ENCODE data around the gene RBM4. TPM values are rescaled to one million over a fixed set of nuclear protein-coding genes. Genes with fewer than 3 reads are reported as not detected.

The RBM4 gene
- total RNA-seq, 2 donors from 2014 or later = 105 to 137 TPM

DNA sequence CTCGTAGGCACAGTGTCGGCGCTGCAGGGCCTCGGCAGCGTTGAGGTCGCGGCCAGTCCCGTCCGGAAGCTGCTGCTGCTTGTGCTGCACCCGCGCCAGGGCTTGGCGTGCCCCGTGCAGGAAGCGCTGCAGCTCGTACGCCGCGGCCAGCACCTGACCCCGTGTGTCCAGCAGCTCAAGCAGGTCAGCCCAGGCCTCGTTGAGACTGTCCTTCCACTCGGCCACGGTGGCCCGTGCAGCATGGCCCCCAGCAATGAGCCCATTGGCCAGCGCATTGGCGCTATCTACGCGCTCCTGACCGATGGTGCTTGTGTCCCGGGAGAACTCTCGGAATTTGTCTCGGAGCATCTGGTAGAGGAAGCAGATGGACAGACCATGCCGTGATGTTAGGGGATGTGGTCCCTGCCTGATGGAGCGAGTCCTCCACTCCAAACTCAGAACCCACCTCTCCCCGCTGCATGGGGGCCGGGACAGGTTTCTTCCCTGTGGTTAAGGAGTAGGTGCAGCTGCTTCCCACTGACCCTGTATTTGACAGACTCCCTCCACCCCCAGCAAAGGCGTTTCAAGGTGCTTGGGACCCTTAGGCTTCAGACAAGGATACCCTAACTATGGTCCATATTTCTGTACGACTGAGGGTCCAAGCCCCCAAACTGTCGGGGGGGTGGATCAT is 52.9 kb downstream of the RBM4 start:
- WGBS = 92% methylated on average over 31 of the region's 38 CpGs
- no peaks in the 10 kb centered on the region for H3K27me3 ChIP-seq (replicated peaks; ENCODE audit: insufficient read depth)
- peaks cover 4% of the 10 kb centered on the region for H3K4me1 ChIP-seq (replicated peaks)
- H3K27ac ChIP-seq = no peak overlapping the region
- intact Hi-C loops (cut with DNase I) = no loop called here
- no peak for DNase-seq (ENCODE audit: low spot score)
- no peak overlapping the region for H3K4me3 ChIP-seq
- peaks cover 5 to 14% of the 10 kb centered on the region in 2 donors for H3K36me3 ChIP-seq
- no peaks in the 10 kb centered on the region for H3K9me3 ChIP-seq
- no peak for TF ChIP-seq POLR2AphosphoS5 (IDR thresholded peaks at IDR 0.05)
- TF ChIP-seq, protein P1, sequence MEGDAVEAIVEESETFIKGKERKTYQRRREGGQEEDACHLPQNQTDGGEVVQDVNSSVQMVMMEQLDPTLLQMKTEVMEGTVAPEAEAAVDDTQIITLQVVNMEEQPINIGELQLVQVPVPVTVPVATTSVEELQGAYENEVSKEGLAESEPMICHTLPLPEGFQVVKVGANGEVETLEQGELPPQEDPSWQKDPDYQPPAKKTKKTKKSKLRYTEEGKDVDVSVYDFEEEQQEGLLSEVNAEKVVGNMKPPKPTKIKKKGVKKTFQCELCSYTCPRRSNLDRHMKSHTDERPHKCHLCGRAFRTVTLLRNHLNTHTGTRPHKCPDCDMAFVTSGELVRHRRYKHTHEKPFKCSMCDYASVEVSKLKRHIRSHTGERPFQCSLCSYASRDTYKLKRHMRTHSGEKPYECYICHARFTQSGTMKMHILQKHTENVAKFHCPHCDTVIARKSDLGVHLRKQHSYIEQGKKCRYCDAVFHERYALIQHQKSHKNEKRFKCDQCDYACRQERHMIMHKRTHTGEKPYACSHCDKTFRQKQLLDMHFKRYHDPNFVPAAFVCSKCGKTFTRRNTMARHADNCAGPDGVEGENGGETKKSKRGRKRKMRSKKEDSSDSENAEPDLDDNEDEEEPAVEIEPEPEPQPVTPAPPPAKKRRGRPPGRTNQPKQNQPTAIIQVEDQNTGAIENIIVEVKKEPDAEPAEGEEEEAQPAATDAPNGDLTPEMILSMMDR (IDR thresholded peaks at IDR 0.05) = no peak
- no peak for TF ChIP-seq POLR2A (IDR thresholded peaks at IDR 0.05)

DNA sequence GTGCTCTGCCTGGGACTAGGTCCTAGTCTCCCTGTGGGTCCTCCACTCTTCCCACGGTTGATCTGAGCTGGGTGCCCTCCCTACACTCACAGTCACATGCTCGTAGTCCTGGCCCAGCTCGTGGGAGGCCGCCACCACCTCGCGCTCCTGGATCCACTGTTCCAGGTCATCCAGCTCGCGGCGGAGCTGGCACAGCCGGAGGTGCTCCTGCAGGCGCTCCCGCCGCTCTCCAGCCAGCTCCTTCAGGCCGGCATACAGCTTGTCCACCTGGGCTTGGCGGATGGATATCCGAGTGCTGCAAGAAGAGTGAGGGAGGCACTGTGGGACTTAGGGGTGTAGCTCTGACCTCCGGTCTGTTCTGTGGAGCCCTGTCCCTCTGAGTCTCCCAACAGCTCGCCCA is 53.9 kb downstream of the RBM4 start:
- Histone ChIP-seq H3K9me3 (no peaks in the 10 kb centered on the region), H3K4me3 (no peak overlapping the region), H3K4me1 (replicated peaks) (peaks cover 3% of the 10 kb centered on the region), H3K27ac (no peak overlapping the region), H3K27me3 (replicated peaks; ENCODE audit: insufficient read depth) (no peaks in the 10 kb centered on the region), H3K36me3 (peaks cover 5 to 14% of the 10 kb centered on the region in 2 donors)
- intact Hi-C loops (cut with DNase I) = no loop called here
- DNase-seq (ENCODE audit: low spot score) = no peak
- TF ChIP-seq POLR2A (IDR thresholded peaks at IDR 0.05) (no peak), POLR2AphosphoS5 (IDR thresholded peaks at IDR 0.05) (no peak)
- TF ChIP-seq, protein P1 (IDR thresholded peaks at IDR 0.05) = no peak
- 94% methylated on average over 18 of the region's 18 CpGs for WGBS

DNA sequence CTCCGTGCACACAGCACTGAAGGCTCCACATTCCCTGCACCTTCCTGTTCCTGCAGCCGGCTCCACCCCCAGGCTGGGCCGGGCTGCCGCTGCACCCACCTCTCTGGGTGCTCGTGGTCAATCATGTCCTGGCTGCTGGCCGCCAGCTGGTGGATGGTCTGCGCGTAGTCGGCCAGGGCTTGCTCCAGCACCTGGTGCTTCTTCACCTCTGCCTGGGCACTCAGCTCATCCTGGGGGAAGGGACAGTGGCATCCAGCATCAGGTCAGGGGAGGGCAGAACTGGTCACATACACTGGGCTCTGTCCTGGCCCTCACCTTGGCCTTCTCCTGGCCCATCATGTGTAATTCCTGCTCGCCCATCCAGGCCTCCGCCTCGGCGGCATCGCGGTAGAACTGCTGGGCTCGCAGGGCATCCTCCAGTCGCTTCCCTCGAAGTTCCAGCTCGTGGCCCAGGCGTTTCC is 54.4 kb downstream of the RBM4 start:
- intact Hi-C loops (cut with DNase I) = no loop called here
- no peak for DNase-seq (ENCODE audit: low spot score)
- WGBS = 91% methylated on average over 20 of the region's 20 CpGs

DNA sequence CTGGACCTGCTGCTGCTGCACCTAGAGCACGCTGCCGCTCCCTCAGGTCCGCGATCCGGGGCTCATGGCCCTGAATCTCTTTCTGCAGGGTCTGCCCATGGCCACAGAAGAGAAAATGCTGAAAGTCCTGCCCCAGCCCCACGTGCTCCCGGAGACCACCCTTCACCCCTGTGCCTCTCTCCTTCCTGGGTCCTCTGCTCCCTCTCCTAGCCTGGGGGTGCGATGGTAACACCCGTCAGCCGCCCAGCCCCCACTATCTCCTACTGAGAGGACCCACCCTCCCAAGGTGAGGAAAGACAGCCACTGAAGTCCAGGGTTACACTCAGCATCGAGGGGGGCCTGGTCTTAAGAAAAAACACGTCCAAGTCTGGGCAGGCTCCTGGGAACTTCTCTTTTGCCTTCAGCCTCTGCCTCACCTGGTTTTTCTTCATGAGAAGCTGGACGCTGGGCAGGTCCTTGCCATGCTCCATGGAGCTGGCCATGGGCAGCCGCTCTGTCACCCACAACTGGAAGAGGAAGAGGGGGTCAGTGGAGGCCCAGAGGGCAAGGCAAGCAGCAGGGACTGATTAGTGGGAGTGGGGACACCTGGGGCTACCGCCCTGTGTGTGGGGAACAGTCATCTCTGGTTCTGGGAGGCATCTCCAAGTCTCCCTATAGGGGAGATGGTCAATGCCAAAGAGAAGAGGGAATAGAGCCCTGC is 55.0 kb downstream of the RBM4 start:
- intact Hi-C loops (cut with DNase I) = loop anchor here (1.0 kb wide), 1 partner anchor 141 kb away; no protein-coding TSS in a partner anchor
- no peaks in the 10 kb centered on the region for H3K4me1 ChIP-seq (replicated peaks)
- WGBS = 92% methylated on average over 15 of the region's 15 CpGs

More for the DNA sequence above, 54.4 kb downstream of the RBM4 start:
- Histone ChIP-seq H3K4me3 (no peak overlapping the region), H3K36me3 (peaks cover 5 to 14% of the 10 kb centered on the region in 2 donors), H3K27me3 (replicated peaks; ENCODE audit: insufficient read depth) (no peaks in the 10 kb centered on the region), H3K27ac (no peak overlapping the region), H3K4me1 (replicated peaks) (no peaks in the 10 kb centered on the region), H3K9me3 (no peaks in the 10 kb centered on the region)
- TF ChIP-seq POLR2AphosphoS5 (IDR thresholded peaks at IDR 0.05) (no peak), POLR2A (IDR thresholded peaks at IDR 0.05) (no peak)
- TF ChIP-seq, protein P1 (IDR thresholded peaks at IDR 0.05) = no peak

More for the DNA sequence above, 55.0 kb downstream of the RBM4 start:
- H3K36me3 ChIP-seq = peaks cover 5 to 14% of the 10 kb centered on the region in 2 donors
- no peak overlapping the region for H3K27ac ChIP-seq
- DNase-seq (ENCODE audit: low spot score) = no peak
- no peaks in the 10 kb centered on the region for H3K9me3 ChIP-seq
- TF ChIP-seq, protein P1 (IDR thresholded peaks at IDR 0.05) = no peak
- TF ChIP-seq POLR2AphosphoS5 (IDR thresholded peaks at IDR 0.05) = no peak
- TF ChIP-seq POLR2A (IDR thresholded peaks at IDR 0.05) = no peak
- H3K4me3 ChIP-seq = no peak overlapping the region
- no peaks in the 10 kb centered on the region for H3K27me3 ChIP-seq (replicated peaks; ENCODE audit: insufficient read depth)

Data from prostate gland (tissue), 2 donors.